Pancreas (tissue), 10 donors: ENCODE measurements around the gene WWTR1. TPM values are rescaled to one million over a fixed set of nuclear protein-coding genes. Genes with fewer than 3 reads are reported as not detected.

Source experiments
- ATAC-seq, 4 donors: fragments of 200-7000 bp; cut with Tn5 transposase; one replicate each; pipeline versions ENCODE4 v1.8.0 to v1.9.1; 2020; ENCODE audit warnings: mild to moderate bottlenecking in 4 of 4, moderate library complexity in 4 of 4
- DNase-seq, 6 donors: peaks; one replicate each; pipeline ENCODE4 v3.0.0-alpha.2; 2020
- FAIRE-seq: peaks from 2 replicates; lab custom pipeline; 2012; peaks lifted over from hg19 to GRCh38; lab: Jason Lieb, UNC
- H3K27ac ChIP-seq, 4 donors: fragments of 200-600 bp; sonication (generic); 1 replicate in 3 of 4; 2 replicates in 1 of 4; pipeline versions ENCODE4 v1.5.0 to v1.8.0; 2020
- H3K27me3 ChIP-seq, 4 donors: fragments of 200-600 bp; one replicate each; pipeline ENCODE4 v1.8.0; 2021
- H3K36me3 ChIP-seq, 3 donors: fragments of 200-600 bp; sonication (generic) in 1 of 3; one replicate each; pipeline versions ENCODE4 v1.5.0 to v1.8.0; 2020 to 2021
- H3K4me1 ChIP-seq, 3 donors: fragments of 200-600 bp; one replicate each; pipeline ENCODE4 v1.8.0; 2021
- H3K4me3 ChIP-seq, 4 donors: fragments of 200-600 bp; sonication (generic) in 2 of 4; one replicate each; pipeline versions ENCODE4 v1.5.0 to v1.8.0; 2020 to 2021
- H3K9me3 ChIP-seq, 4 donors: fragments of 200-600 bp; one replicate each; pipeline ENCODE4 v1.8.0; 2021
- CTCF ChIP-seq, 4 donors: fragments of 200-600 bp; sonication (generic) in 3 of 4; IDR thresholded peaks; one replicate each; pipeline versions ENCODE4 v1.5.0 to v1.8.0; 2021; ENCODE audit warnings: antibody characterized with exemption in 4 of 4
- WGBS, 2 donors: extraction: QIAGEN DNeasy Blood & Tissue Kit; methylation state at CpG; one replicate each; pipeline ENCODE4 v1.1.7; 2013; 5-methylcytosine and 5-hydroxymethylcytosine counted together
- intact Hi-C, 3 donors: fragments of 100-400 bp; cut with DNase I; formaldehyde crosslinking; loops; one replicate each; pipeline versions ENCODE4 v1.11.1 to v1.14.2; 2022
- polyA plus RNA-seq, 2 donors: library from polyadenylated mRNA; stranded (reverse); fragments of 200-250 nt; gene quantifications; one replicate each; pipeline ENCODE4 v1.2.3, GENCODE V29; 2013
- total RNA-seq, 6 donors: library from RNA; stranded (reverse); fragmentation: NEBNext Ultra II Directional in 4 of 6; extraction: Animal tissue kit (Norgen Biotek cat#: 25700) in 4 of 6; gene quantifications; one replicate each; pipeline versions ENCODE4 v1.2.1 to v1.2.4, GENCODE V29; 2021 to 2023
- donor health status: healthy with polysubstance abuse.
- donor health status: DM: no; HTN: no; CAD: no; lungs with moderate emphysema.
- donor health status: DM: no; HTN: no; CAD: no.
- donor health status: control.
- donor health status: control.
- donor health status: Bipolar disorder and iron deficiency.
- donor health status: DM: yes; HTN: yes; CAD: no.
- donor health status: DM: no; HTN: no; CAD: no.
- donor health status: DM: no; HTN: no; CAD: no.
- donor health status: DM: yes; HTN: yes; CAD: no.

WWTR1 gene
- total and polyA plus RNA-seq, 8 donors = 18.9 to 47.0 (median 23.7) TPM

GRCh38 chr3:149572796-149573414, 84.9 kb downstream of the WWTR1 start:
- H3K4me3 ChIP-seq = no peak overlapping the region
- H3K4me1 ChIP-seq = peaks cover 0 to 4% (median 0%) of the 10 kb centered on the region in 3 donors
- TF ChIP-seq CTCF (IDR thresholded peaks at IDR 0.05) = no peak
- no peaks in the 10 kb centered on the region for H3K27me3 ChIP-seq
- no peaks in the 10 kb centered on the region for H3K9me3 ChIP-seq
- WGBS, 2 donors = 89 to 91% methylated on average over 6 of the region's 6 CpGs
- ATAC-seq (no peak), DNase-seq (no peak), FAIRE-seq (no peak)
- no peaks in the 10 kb centered on the region for H3K36me3 ChIP-seq
- no peak overlapping the region for H3K27ac ChIP-seq
- intact Hi-C loops = no loop called here

GRCh38 chr3:149571381-149571780, 86.4 kb downstream of the WWTR1 start:
- 68 to 81% methylated on average over 2 of the region's 2 CpGs for WGBS, 2 donors
- intact Hi-C loops = no loop called here
- Histone ChIP-seq H3K4me3 (no peak overlapping the region), H3K27ac (no peak overlapping the region), H3K36me3 (no peaks in the 10 kb centered on the region), H3K9me3 (no peaks in the 10 kb centered on the region), H3K27me3 (no peaks in the 10 kb centered on the region), H3K4me1 (peaks cover 0 to under 1% (median 0%) of the 10 kb centered on the region in 3 donors)
- no peak for ATAC-seq
- FAIRE-seq = no peak
- DNase-seq = no peak
- no peak for TF ChIP-seq CTCF (IDR thresholded peaks at IDR 0.05)

GRCh38 chr3:149570016-149570415, 87.8 kb downstream of the WWTR1 start:
- no peaks in the 10 kb centered on the region for H3K36me3 ChIP-seq
- H3K9me3 ChIP-seq = no peaks in the 10 kb centered on the region
- no peaks in the 10 kb centered on the region for H3K27me3 ChIP-seq
- H3K4me3 ChIP-seq = no peak overlapping the region
- H3K27ac ChIP-seq = no peak overlapping the region
- intact Hi-C loops = no loop called here
- no peaks in the 10 kb centered on the region for H3K4me1 ChIP-seq
- DNase-seq = no peak
- ATAC-seq = no peak
- 91 to 95% methylated on average over 8 of the region's 8 CpGs for WGBS, 2 donors
- no peak for FAIRE-seq
- no peak for TF ChIP-seq CTCF (IDR thresholded peaks at IDR 0.05)

GRCh38 chr3:149567381-149567780, 90.4 kb downstream of the WWTR1 start:
- no peaks in the 10 kb centered on the region for H3K27me3 ChIP-seq
- whole genome bisulfite sequencing, 2 donors = 56 to 59% methylated on average over 2 of the region's 2 CpGs
- TF ChIP-seq CTCF (IDR thresholded peaks at IDR 0.05) = no peak
- DNase-seq (no peak), ATAC-seq (no peak), FAIRE-seq (no peak)
- intact Hi-C loops = no loop called here
- H3K9me3 ChIP-seq = no peaks in the 10 kb centered on the region
- H3K27ac ChIP-seq = no peak overlapping the region
- no peak overlapping the region for H3K4me3 ChIP-seq
- no peaks in the 10 kb centered on the region for H3K36me3 ChIP-seq
- no peaks in the 10 kb centered on the region for H3K4me1 ChIP-seq

- H3K4me1 ChIP-seq = no peaks in the 10 kb centered on the region
- TF ChIP-seq CTCF (IDR thresholded peaks at IDR 0.05) = no peak
- intact Hi-C loops = no loop called here
These were observed 91.4 kb downstream of the WWTR1 start for GRCh38 chr3:149566292-149566975.

More at GRCh38 chr3:149566292-149566975, 91.4 kb downstream of the WWTR1 start:
- Histone ChIP-seq H3K27ac (no peak overlapping the region), H3K36me3 (no peaks in the 10 kb centered on the region), H3K27me3 (no peaks in the 10 kb centered on the region), H3K9me3 (no peaks in the 10 kb centered on the region), H3K4me3 (no peak overlapping the region)
- DNase-seq (no peak), FAIRE-seq (no peak), ATAC-seq (no peak)
- 76 to 81% methylated on average over 6 of the region's 6 CpGs for WGBS, 2 donors
